HG03469 (cell line): ENCODE measurements around the gene PARP3.

ENCODE experiments used
- ATAC-seq: cut with Tn5 transposase; IDR thresholded peaks from one replicate; pipeline ENCODE4 v1.9.1; 2021; ENCODE audit warnings: mild to moderate bottlenecking, moderate library complexity, moderate number of reproducible peaks; ENCODE audit not compliant: unreplicated experiment

PARP3 gene

DNA sequence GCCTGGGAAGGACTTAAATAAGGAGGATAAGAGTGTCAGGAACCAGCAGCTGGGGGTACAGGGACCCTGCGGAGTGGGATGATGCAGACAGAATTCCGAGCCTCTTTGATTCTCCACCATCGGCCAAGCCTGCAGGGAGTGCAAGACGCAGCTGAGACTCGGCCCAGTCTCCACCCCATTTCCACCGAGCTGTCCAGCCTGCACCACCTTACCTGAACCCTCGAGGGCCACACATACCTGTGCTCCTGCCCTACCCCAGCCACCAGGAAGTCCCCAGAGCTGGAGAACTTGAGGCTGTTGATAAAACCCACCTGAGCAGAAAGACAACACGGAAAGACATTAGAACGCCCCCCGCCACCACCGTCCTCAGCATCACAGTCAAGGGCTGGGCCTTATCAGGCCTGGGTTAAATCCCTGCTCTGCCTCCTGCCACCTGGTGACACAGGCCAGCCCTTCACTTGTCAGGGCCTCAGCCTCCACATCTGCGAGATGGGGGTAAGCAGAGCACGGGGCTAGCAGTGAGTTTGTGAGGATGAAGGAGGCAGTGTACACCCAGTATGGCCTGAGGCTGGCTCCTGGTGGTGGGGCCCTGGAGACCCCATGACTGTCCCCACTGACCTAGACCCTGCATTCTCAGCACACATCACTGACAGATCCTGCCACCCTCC lies 8.6 kb upstream of the PARP3 start:
- no peak for ATAC-seq

DNA sequence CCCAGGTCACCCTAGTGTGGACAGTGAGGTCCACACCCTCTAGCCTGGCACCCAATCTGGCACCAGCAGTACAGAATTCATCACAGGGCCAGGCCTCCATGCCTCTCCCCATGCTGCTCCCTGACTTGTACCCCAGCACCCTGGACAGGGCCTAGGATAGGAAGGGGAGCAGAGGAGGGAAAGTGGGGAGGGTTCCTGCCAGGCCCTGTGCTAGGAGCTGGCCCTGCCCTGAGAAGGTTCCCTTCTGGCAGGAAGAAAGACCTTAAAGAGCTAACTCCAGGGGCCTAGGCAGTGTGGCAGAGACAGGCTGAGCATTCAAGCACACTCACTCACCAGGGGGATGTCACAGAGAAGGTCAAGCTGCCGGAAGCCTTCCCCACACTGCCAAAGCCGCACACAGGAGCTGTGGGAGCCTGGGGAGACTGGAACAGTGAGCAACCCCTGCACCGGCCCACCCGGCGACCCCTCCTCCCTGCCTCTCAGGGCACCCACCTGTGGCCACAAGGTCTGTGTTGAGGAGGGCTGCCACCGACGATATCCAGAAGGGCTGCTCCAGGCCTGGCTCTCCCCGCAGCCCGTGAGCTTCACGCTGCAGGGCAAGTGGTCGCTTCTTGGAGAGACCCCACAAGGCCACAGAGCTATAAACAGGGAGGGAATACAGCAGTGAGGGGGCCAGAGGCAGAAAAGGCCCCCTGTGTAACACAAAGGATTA lies 7.9 kb upstream of the PARP3 start:
- ATAC-seq, result no peak

DNA sequence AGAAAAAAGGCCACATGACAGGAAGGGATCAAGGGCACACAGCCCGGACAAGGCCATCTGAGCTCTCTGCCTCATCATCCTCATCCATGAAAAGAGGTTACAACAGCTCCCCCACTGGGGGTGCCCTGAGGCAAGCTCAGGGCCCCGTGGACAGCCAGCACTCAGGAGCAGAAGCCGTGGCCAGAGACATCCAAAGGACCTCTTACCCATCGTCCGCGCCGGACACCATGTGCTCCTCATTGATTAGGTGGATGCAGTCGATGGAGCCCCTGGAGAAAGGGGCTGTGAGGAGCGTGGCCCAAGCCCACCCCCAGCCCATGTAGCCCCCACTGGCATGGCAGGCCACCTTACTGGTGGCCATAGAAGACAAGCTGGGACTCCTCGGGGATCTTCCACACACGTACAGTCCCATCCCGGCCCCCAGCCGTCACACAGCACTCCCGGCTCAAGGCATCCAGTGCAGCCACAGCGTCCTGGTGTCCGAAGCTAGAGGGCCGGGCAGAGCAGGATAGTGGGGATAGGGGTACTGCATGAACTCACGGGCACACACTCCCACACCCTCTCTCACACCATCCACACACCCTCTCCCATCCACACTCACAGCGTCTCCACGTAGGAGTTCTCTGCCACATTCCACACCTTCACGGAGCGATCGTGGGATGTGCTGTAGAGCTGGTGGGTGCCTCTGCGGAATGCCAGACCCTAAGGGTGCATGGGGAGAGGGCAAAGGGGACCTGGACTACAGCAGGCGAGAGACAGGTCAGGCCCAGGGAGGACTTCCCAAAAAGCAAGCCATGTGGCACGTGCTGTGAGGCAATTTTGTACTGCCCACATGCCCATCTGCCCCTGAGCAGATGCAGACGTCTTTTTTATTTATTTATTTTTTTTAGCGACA lies 6.9 kb upstream of the PARP3 start:
- no peak for ATAC-seq

DNA sequence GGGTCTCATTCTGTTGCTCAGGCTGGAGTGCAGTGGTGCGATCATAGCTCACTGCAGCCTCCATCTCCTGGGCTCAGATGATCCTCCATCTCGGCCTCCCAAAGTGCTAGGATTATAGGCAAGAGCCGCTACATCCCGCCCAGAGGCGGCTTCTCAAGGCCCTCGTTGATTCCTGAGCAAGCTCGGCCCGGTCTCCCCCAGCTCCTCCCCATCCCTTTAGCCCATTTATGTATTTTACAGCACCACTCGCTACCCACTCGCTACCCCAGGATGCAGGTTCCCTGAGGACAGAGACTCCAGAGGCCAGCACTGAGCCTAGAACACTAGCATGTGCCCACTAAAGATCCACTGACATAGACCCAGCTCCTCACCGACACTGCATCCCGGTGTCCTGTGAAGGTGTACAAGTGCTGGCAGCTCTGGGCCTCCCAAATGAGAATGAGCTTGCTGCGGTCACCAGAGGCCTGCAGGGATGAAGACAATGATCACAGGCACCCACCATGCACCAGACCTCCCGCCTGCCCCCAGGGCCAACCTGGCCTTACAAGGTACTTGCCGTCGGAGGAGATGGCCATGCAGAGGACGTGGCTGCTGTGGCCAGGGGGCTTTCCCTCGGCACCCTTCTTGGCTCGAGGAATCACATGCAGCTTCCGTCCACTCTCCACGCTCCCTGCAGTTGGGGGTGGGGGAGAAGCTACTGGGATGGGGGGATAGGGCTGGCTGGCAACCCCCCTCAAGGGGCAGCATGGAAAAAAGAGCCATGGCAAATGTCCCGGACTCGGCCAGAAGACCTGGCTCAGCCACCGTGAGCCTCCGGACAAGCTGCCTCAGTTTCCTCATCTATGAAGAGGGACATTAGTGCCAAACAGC lies 6.0 kb upstream of the PARP3 start:
- no peak for ATAC-seq

DNA sequence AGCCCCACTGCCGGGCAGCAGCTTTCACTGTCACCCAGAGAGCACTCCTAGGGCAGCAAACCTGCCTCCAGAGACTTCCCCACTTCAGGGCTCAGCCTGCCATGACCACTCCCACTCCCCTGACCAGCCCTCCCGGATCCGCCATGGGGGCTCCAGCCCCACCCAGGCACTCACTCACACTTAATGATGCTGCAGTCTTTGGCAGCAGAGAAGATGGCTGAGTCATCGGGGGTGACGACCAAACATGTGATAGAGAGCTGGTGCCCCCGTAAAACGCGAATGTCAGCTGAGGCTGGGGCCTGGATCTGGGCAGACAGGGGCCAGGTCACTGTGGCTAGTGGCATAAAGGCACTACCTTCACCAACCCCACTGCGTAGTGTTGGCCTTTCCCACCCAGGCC lies 5.1 kb upstream of the PARP3 start:
- no peak for ATAC-seq

DNA sequence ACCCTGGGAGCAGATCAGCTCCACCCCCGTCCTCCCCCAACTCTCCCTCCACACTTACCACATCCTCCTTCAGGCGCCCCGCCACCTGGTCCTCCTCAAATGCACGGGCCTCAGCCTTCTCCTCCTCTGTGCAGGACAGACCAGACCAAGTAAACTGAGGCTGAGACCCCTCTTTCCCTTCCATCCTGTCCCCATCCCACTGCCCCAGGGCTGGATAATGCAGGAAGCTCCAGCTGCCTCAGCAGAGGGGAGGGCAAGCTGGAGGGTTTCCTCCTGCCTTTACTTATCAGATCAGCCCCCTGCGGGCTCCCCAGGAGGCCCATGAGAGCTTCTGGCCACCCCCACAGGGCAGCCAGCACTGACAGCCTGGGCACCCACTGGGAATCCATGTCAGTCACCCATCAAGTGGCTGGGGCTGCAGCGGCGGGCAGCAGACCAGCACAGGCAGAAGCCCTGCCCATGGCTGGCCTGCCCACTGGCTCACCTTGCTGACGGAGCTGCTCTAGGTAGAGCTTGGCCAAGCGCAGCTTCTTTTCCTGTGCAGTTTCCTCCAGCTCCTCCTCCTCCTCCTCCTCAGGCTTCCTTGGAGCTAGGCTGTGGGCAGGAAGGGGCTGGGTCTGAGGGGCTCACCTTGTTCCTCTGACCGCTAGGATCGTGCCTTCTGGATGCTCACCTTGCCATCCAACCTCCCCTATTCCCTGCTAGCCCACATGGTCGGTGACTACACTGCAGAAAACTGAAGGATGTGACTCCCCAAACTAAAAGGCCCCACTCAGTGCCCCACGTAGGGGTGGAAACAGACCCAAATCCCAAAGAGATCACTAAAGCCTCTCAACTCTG lies 4.3 kb upstream of the PARP3 start:
- ATAC-seq, result no peak

DNA sequence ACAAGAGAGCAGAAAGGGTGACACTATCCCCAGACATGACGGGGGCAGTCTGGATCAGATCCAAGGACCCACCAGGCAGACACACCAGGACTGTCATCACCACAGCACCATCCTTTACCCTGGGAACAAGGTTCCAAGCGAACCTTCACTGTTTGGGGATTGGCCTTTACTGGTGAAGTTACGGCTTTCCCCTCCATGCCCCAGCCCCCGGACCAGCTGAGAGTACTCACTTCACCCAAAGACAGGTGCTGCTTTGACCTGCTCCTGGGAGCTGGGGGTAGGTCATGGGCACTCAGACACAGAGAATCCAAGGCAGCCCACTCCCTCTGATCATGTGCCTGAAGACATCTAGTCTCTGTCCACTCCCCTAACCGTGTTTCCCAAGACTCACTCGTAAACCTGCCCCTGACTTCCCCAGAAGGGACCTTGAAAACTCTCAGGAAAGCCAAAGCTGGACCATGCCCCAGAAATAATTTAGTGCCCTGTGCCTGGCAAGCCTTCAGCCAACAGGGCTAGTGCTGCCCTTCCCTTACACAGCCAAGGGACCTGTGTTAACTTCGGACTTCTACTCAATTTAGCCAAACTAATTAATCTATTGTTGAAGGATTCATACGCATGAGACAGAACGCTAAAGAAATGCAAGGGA lies 3.3 kb upstream of the PARP3 start:
- ATAC-seq, result no peak

DNA sequence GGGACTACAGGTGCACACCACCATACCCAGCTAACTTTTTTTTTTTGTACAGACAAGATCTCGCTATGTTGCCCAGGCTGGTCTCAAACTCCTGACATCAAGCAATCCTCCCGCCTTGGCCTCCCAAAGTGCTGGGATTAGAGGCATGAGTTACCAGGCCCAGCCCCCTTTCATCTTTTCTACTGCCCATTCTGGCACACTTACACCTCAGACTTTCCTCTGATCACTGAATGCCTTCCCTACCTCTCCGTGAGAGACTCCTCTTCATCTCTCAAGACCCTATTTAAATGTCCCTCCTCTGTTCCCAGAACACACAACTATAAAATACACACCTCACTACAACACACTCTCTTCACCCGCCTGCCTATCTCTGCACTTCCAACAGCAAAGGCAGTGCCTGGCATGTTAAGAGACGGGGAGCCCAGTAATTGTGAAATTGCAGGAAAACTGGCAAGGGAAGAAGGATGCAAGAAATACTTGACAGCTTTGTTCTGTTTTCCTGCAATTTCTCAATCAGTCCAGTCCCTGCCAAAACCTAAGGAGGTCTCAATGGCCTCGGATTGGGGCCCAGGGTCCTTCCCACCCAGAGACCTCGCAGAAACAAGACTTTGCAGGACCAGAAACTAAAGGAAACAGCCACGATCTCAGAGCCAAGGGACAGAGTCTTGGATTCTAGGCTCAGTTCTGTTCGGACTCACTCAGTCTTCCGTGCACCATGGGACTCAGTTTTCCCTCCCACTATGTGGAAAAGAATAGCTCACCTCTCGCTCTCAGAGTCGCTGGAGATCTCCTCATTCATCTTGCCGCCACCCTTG lies 1.3 kb upstream of the PARP3 start:
- ATAC-seq, result no peak

DNA sequence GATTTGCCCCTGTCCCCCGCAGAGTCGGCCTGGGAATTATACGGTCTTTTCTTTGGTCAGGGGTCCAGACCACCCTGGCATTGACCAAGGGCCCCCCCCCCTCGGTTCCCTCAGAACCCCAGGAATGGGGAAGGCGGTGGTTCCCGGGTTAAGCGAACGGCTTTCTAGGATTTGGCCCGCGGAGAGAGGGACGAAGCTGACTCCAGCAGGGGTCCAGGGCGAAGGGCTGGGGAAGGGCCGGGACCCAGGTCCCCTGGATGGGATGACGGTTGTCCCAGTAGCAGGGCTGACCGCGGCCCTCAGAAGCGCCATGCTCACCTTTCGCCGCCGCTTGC lies 733 bp upstream of the PARP3 start:
- ATAC-seq, result no peak

DNA sequence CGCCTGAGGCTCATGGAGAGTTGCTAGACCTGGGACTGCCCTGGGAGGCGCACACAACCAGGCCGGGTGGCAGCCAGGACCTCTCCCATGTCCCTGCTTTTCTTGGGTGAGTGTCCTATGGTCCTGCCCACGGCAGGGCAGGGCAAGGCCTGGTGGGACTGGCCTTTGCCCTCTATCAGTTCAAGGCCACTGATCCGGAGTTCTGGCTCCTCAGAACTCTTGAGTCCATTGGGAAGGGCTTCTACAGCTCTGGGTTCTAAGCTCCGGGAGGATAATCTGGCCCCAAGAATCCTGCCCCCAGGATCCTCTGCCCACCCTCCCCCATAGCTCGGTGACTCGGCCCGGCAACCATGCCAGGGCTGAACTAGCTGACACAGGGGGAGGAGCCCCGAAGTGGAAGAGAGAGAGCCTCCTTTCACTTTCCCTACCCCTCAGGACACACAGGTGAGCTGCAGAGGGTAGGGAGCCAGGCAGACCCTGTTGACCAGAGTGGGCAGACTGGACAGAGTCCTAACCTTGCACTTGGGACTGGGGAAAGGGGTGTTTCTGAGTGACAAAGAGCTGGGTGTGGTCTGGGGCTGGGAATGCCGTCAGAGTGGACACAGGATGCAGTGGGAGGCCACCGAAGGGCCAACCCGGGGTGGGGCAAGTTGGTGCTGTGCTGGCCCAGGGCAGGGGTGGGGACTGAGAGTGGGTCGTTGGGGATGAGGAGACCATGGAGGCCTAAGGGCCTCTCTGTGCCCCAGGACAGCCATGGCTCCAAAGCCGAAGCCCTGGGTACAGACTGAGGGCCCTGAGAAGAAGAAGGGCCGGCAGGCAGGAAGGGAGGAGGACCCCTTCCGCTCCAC lies 664 bp downstream of the PARP3 start:
- no peak for ATAC-seq

DNA sequence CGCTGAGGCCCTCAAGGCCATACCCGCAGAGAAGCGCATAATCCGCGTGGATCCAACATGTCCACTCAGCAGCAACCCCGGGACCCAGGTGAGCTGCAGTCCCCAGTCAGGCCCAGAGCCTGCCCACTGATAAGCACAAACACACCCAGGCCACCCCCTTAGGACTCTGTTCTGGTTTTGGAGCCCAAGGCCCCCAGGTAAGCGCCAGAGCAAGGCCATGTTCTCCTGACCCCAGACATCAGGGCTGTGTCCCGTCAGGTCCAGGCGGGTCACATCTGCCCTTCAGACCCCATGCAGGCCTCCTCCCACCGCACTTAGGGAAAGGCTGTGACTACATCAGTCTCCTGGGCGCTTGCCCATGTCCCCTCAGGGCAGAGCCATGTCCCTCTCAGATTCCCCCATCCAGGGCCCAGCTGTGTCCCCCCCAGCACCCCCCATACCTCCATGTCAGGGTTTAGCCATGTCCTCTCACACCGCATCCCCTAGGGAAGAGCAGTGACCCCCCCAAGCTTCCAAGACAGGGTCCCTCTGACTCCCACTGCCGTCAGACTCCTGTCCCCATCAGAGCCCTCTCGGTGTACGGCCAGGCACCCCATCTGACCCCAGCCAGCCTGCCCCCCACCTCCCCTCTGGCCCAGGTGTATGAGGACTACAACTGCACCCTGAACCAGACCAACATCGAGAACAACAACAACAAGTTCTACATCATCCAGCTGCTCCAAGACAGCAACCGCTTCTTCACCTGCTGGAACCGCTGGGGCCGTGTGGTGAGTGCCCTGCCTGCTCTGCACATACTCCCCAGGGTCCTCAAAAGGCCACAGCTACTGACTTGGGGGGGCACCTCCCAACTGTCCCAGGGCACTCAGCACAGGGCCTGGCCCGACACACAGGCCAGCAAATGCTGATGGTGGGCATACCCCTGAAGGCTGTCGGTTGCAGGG lies 1.6 kb downstream of the PARP3 start:
- ATAC-seq, result no peak

DNA sequence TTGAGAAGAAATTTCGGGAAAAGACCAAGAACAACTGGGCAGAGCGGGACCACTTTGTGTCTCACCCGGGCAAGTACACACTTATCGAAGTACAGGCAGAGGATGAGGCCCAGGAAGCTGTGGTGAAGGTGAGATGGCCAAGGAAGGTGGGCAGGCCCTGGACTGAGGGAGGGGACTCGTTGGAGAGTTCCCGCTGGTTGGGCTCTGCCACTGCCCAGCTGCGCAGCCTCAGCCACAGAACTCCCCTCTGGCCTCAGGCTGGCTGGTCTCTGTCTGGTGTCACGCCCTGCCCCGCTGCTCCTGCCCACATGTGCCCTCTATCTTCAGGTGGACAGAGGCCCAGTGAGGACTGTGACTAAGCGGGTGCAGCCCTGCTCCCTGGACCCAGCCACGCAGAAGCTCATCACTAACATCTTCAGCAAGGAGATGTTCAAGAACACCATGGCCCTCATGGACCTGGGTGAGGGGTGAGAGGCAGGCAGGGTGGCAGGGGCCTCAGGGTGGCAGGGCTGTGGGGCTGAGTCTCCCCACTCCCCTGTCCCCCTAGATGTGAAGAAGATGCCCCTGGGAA lies 2.4 kb downstream of the PARP3 start:
- no peak for ATAC-seq

DNA sequence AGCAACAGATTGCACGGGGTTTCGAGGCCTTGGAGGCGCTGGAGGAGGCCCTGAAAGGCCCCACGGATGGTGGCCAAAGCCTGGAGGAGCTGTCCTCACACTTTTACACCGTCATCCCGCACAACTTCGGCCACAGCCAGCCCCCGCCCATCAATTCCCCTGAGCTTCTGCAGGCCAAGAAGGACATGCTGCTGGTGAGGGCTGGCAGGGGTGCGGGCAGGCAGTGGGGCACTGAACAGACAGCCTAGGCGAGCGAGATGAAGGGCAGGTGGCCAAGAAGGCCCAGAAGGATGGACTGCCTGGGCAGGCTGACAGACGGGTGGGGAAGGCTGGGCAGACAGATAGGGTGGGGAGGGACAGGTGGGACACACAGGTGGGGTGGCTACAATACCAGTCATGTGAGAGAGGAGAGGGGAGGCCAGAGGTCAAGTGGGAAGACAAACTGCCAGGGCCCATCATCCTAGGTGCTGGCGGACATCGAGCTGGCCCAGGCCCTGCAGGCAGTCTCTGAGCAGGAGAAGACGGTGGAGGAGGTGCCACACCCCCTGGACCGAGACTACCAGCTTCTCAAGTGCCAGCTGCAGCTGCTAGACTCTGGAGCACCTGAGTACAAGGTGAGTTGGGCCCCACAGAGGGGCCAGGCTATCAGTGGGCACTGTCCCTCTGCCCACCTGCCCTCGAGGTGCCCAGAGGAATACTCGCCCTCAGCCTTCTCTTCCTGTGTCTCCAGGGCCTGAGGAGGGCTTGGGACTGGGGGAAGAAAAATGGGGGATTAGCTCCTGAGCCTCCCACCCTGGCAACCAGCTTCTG lies 3.1 kb downstream of the PARP3 start:
- no peak for ATAC-seq

DNA sequence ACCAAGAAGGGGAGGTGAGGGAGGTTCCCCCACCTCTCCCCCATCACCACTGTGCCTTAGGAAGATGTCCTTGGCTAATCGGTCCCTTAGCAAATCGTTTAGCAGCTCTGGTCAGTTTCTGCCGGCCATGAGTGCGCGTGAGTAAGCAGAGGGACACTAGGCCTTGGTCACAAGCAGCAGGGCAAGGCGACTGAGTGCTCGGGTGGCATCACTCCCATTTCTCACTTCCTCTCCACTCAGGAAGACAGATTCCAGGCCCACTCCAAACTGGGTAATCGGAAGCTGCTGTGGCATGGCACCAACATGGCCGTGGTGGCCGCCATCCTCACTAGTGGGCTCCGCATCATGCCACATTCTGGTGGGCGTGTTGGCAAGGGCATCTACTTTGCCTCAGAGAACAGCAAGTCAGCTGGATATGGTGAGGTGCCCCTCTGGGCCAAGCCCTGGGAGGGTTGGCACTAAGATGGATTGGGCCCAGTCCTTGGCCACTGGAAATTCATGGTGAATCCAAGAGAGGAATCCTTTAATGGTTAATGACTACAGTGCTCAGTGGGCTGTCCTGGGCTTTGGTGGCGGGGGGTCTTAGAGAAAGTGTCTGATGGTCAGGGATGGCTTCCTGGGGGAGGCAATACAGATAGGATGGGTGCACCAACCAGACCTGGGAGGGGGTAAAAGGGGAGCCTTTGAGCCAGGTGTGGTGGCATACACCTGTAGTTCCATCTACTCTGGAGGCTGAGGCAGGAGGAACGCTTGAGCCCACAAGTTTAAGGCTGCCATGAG lies 4.0 kb downstream of the PARP3 start:
- no peak for ATAC-seq

DNA sequence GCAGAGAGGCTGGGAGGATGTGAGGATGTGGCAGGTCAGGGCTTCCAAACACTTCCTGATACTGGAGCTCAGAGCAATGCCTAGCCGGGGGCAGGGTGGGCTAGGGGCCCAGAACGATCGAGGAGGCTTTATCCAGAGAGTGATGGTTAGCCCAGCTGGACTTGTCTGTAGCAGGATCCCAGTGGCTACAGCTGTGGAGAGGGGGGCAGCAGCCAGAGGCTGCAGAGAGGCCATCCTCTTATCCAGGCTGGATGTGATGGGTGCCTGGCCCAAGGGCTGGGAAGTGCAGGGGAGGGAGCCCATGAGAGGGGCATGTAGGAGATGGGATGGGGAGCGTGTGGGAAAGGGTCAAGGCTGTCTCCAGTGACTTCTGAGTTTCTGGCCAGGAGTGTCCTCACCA lies 4.6 kb downstream of the PARP3 start:
- ATAC-seq, result no peak
